A673 (cell line): Measurements from ENCODE around the gene HRH2. TPM values are rescaled to one million over a fixed set of nuclear protein-coding genes. Genes with fewer than 3 reads are reported as not detected.
A peak's percentile ranks its signal among the peaks of the same experiment; 100 is the strongest.

Experiments used
- BruUV-seq: library from RNA; stranded (reverse); fragments of 400-500 nt; replicated peaks from 2 replicates; lab custom pipeline; 2021; lab: Mats Ljungman, UMichigan
- CTCF ChIA-PET: fragments of 300-600 bp; sonication (Branson Sonifier 250); formaldehyde crosslinking; loops from one replicate; lab custom pipeline; 2022; ENCODE audit warnings: antibody characterized with exemption; lab: Charles Lee
- POLR2A ChIA-PET: fragments of 300-600 bp; sonication (Branson Sonifier 250); formaldehyde crosslinking; loops from one replicate; lab custom pipeline; 2022; ENCODE audit warnings: antibody characterized with exemption; ENCODE audit not compliant: low non-redundant PET; lab: Charles Lee
- DNase-seq: peaks from one replicate; pipeline ENCODE4 v3.0.0-alpha.2; 2015; ENCODE audit warnings: low spot score
- H3K27ac ChIP-seq: fragments of 200-600 bp; sonication (generic); 2 replicates; pipeline ENCODE4 v1.5.1; 2016; ENCODE audit warnings: mixed run types, low read depth, mild to moderate bottlenecking, mixed read lengths, antibody characterized with exemption, low read length; ENCODE audit not compliant: poor library complexity, severe bottlenecking
- H3K27me3 ChIP-seq: fragments of 200-600 bp; sonication (generic); replicated peaks from 2 replicates; pipeline ENCODE4 v1.6.1; 2017; ENCODE audit warnings: mixed run types, low read depth, mild to moderate bottlenecking, mixed read lengths, antibody characterized with exemption, low read length; ENCODE audit not compliant: insufficient read depth, poor library complexity
- H3K36me3 ChIP-seq: fragments of 200-600 bp; sonication (generic); 2 replicates; pipeline ENCODE4 v1.6.1; 2016; ENCODE audit warnings: mixed run types, mild to moderate bottlenecking, mixed read lengths, antibody characterized with exemption, low read length; ENCODE audit not compliant: insufficient read depth, poor library complexity, severe bottlenecking
- H3K4me1 ChIP-seq: fragments of 200-600 bp; sonication (generic); 2 replicates; pipeline ENCODE4 v1.6.1; 2017; ENCODE audit warnings: mixed run types, mild to moderate bottlenecking, mixed read lengths, antibody characterized with exemption, low read length; ENCODE audit not compliant: insufficient read depth, poor library complexity, severe bottlenecking
- H3K4me3 ChIP-seq: fragments of 200-600 bp; sonication (generic); 2 replicates; pipeline ENCODE4 v1.5.1; 2016; ENCODE audit warnings: low read depth, mixed run types, mild to moderate bottlenecking, mixed read lengths, low read length; ENCODE audit not compliant: poor library complexity, severe bottlenecking
- H3K9me3 ChIP-seq: fragments of 200-600 bp; sonication (generic); 2 replicates; pipeline ENCODE4 v1.6.1; 2016; ENCODE audit warnings: mixed run types, low read depth, mild to moderate bottlenecking, mixed read lengths, antibody characterized with exemption, low read length; ENCODE audit not compliant: poor library complexity, severe bottlenecking
- EZH2 ChIP-seq: fragments of 200-600 bp; sonication (generic); IDR thresholded peaks from 2 replicates; pipeline ENCODE4 v1.6.1; 2017; ENCODE audit warnings: borderline replicate concordance, low read depth, mild to moderate bottlenecking, mixed read lengths, antibody characterized with exemption, low read length; ENCODE audit not compliant: poor library complexity, severe bottlenecking
- intact Hi-C: fragments of 100-400 bp; cut with micrococcal nuclease; formaldehyde crosslinking; loops from one replicate; pipeline ENCODE4 v1.10.0; 2022; ENCODE audit not compliant: unreplicated experiment
- total RNA-seq: library from RNA; stranded (reverse); gene quantifications from 2 replicates; pipeline ENCODE4 v1.2.3, GENCODE V29; 2021
- TF ChIP-seq, protein P1 (sequence below): fragments of 300-800, 200-600 bp; sonication (generic); conservative IDR thresholded peaks from 2 replicates; pipeline ENCODE4 v1.5.1; 2017; ENCODE audit warnings: low read depth, mild to moderate bottlenecking, antibody characterized with exemption, low read length, moderate library complexity, mixed read lengths

Gene HRH2
- total RNA-seq, 1 experiment from 2014 or later, result not detected

DNA sequence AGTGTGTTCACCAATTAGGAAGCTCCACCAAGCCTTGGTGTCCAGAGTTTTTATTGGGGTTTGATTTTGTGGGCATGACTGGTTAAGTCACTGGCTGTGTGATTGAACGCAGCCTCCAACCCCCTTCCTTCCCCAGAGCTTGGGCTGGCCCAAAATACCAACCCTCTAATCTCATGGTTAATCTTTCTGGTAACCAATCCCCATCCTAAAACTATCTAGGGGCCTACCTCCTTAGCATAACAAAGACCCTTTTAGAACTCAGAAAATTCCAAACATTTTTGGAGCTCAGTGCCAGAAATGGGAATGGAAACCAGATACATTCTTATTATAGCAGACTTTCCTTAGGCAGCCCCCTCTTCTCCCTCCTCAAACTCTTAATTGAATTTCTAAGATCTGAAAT lies 35.9 kb upstream of the HRH2 start:
- CTCF ChIA-PET, result no interaction called here
- no peaks in the 10 kb centered on the region for H3K4me1 ChIP-seq
- DNase-seq, result no peak
- TF ChIP-seq, protein P1, sequence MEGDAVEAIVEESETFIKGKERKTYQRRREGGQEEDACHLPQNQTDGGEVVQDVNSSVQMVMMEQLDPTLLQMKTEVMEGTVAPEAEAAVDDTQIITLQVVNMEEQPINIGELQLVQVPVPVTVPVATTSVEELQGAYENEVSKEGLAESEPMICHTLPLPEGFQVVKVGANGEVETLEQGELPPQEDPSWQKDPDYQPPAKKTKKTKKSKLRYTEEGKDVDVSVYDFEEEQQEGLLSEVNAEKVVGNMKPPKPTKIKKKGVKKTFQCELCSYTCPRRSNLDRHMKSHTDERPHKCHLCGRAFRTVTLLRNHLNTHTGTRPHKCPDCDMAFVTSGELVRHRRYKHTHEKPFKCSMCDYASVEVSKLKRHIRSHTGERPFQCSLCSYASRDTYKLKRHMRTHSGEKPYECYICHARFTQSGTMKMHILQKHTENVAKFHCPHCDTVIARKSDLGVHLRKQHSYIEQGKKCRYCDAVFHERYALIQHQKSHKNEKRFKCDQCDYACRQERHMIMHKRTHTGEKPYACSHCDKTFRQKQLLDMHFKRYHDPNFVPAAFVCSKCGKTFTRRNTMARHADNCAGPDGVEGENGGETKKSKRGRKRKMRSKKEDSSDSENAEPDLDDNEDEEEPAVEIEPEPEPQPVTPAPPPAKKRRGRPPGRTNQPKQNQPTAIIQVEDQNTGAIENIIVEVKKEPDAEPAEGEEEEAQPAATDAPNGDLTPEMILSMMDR, result no peak
- no peak for TF ChIP-seq EZH2
- no peak overlapping the region for H3K4me3 ChIP-seq
- no peaks in the 10 kb centered on the region for H3K27me3 ChIP-seq
- H3K36me3 ChIP-seq, result no peaks in the 10 kb centered on the region
- POLR2A ChIA-PET, result interaction anchor here (0.6 kb wide), 1 partner anchor 1966 kb away, joined by 4 read pairs; no protein-coding TSS in a partner anchor
- no TSS peak for BruUV-seq
- intact Hi-C loops, result no loop called here
- H3K9me3 ChIP-seq, result no peaks in the 10 kb centered on the region
- no peak overlapping the region for H3K27ac ChIP-seq

DNA sequence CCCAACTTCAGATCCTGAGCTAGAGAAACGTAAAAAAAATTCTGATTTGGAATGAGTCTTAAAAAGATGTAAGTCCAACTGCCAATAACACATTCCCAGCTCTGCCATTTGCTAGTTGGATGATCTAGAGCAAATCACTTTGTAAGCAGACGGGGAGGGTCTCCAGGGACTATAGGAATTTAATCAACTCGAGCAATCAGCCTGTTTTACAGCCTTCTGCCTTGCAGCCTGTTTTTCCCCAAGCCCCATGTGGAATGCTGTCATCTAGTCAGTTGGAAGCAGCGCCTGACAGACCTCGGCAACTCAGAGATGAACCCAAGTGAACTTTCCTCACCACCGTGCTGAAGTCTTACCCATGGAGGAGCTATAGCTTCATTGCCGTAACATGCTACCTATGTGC lies 34.8 kb upstream of the HRH2 start:
- Histone ChIP-seq H3K27me3 (no peaks in the 10 kb centered on the region), H3K9me3 (no peaks in the 10 kb centered on the region), H3K27ac (no peak overlapping the region), H3K4me3 (no peak overlapping the region), H3K4me1 (no peaks in the 10 kb centered on the region), H3K36me3 (no peaks in the 10 kb centered on the region)
- POLR2A ChIA-PET, result no interaction called here
- intact Hi-C loops, result no loop called here
- no TSS peak for BruUV-seq
- TF ChIP-seq, protein P1, result no peak
- CTCF ChIA-PET, result no interaction called here
- DNase-seq, result peak; percentile 8

DNA sequence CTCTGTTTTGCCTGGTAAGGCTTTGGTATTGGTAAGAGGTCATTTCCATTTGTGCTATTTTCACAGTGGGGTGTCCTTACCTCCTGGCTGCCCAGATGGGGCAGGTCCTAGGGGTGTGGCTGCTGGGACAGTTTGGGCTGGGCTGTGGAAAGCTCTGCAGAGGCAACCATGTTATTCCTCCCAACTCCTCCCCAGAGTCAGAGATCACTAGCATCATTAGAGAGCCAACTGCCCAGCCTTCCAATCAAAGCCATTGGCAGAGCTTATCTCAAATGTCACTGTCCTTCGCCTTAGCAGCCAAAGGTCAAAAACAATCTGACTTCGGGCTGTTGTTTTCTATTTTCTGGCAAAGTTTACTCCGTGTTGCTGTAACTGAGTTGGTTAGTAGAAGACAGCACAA lies 33.6 kb upstream of the HRH2 start:
- TF ChIP-seq EZH2, result no peak
- TF ChIP-seq, protein P1, result no peak
- H3K27ac ChIP-seq, result no peak overlapping the region
- intact Hi-C loops, result no loop called here
- H3K36me3 ChIP-seq, result no peaks in the 10 kb centered on the region
- DNase-seq, result no peak
- CTCF ChIA-PET, result interaction anchor here (0.8 kb wide), 1 partner anchor 106 kb away, joined by 3 read pairs; no protein-coding TSS in a partner anchor
- no peak overlapping the region for H3K4me3 ChIP-seq
- H3K27me3 ChIP-seq, result no peaks in the 10 kb centered on the region
- H3K4me1 ChIP-seq, result no peaks in the 10 kb centered on the region
- BruUV-seq, result no TSS peak
- H3K9me3 ChIP-seq, result no peaks in the 10 kb centered on the region
- POLR2A ChIA-PET, result no interaction called here
